DND-41 (cell line): Measurements from ENCODE around the gene KIRREL3.

Experiments
- ATAC-seq: fragments of 200-7000 bp; cut with Tn5 transposase; 3 replicates; pipeline ENCODE4 v1.9.1; 2021; ENCODE audit warnings: low read depth; ENCODE audit not compliant: insufficient read depth
- DNase-seq: peaks from one replicate; pipeline ENCODE4 v3.0.0-alpha.2; 2020
- H2AFZ ChIP-seq: 2 replicates; pipeline ENCODE4 v1.6.0; 2012; ENCODE audit warnings: low read depth, low read length
- H3K27ac ChIP-seq: 2 replicates; pipeline ENCODE4 v1.5.1; 2012; ENCODE audit warnings: low read length, inconsistent platforms
- H3K27me3 ChIP-seq: fragments of 200-600 bp; sonication (generic); 2 replicates; pipeline ENCODE4 v1.6.0; 2012; ENCODE audit warnings: low read length, mild to moderate bottlenecking, inconsistent platforms; ENCODE audit not compliant: insufficient read depth, poor library complexity
- H3K36me3 ChIP-seq: 2 replicates; pipeline ENCODE4 v1.5.1; 2012; ENCODE audit warnings: low read length, inconsistent platforms; ENCODE audit not compliant: insufficient read depth
- H3K4me1 ChIP-seq: 2 replicates; pipeline ENCODE4 v1.5.1; 2012; ENCODE audit warnings: mild to moderate bottlenecking, low read length; ENCODE audit not compliant: insufficient read depth
- H3K4me2 ChIP-seq: 2 replicates; pipeline ENCODE4 v1.6.0; 2012; ENCODE audit warnings: mild to moderate bottlenecking, moderate library complexity, low read length, inconsistent platforms; ENCODE audit not compliant: insufficient read depth
- H3K4me3 ChIP-seq, 2 experiments: fragments of 200-600 bp in 1 of 2; shearing (Covaris generic) in 1 of 2; 2 replicates each; pipeline ENCODE4 v1.5.1; 2012 to 2016; ENCODE audit warnings: inconsistent platforms in 2 of 2, low read length in 2 of 2, mild to moderate bottlenecking in 2 of 2, low read depth in 1 of 2, moderate library complexity in 1 of 2
- H3K79me2 ChIP-seq: 2 replicates; pipeline ENCODE4 v1.6.0; 2012; ENCODE audit warnings: low read length, inconsistent platforms; ENCODE audit not compliant: insufficient read depth
- H3K9ac ChIP-seq: 2 replicates; pipeline ENCODE4 v1.6.0; 2012; ENCODE audit warnings: low read depth, mild to moderate bottlenecking, inconsistent platforms, low read length, moderate library complexity
- H3K9me3 ChIP-seq: 2 replicates; pipeline ENCODE4 v1.5.1; 2012; ENCODE audit warnings: low read length, moderate library complexity, mild to moderate bottlenecking, inconsistent platforms; ENCODE audit not compliant: insufficient read depth, severe bottlenecking
- H4K20me1 ChIP-seq: 2 replicates; pipeline ENCODE4 v1.6.0; 2012; ENCODE audit warnings: low read length; ENCODE audit not compliant: insufficient read depth
- EZH2 ChIP-seq: IDR thresholded peaks from 3 replicates; pipeline ENCODE4 v1.6.1; 2012; ENCODE audit warnings: borderline replicate concordance, low read depth, mild to moderate bottlenecking, moderate library complexity, low read length, inconsistent platforms; ENCODE audit not compliant: severe bottlenecking
- TF ChIP-seq, protein P1 (sequence below): IDR thresholded peaks from 2 replicates; pipeline ENCODE4 v1.5.1; 2012; ENCODE audit warnings: borderline replicate concordance, low read length, moderate library complexity, mild to moderate bottlenecking; ENCODE audit not compliant: poor library complexity, severe bottlenecking; ENCODE audit errors: extremely low read depth

The KIRREL3 gene

DNA sequence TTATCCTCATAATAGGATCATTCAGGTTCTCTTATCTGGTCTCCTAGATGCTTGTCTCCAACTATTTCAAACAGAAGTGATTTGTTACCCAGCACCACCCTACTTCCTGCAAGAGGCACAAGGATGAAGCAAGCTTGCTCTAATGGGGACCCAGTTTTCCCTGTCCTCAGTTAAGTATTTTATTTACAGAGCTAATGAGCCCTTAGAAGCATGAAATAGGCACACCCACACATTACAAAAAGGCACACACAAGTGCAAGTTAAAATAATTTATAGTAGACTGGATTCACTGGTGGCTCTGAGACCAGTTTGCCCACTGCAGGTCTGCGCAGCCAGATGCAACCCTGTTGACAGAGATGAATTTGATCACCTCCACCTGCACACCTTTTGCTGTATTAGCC, 167.5 kb downstream of the KIRREL3 start:
- Histone ChIP-seq H4K20me1 (no peaks in the 10 kb centered on the region), H3K4me2 (no peak overlapping the region), H2AFZ (no peak overlapping the region), H3K27me3 (peaks cover 29% of the 10 kb centered on the region), H3K9ac (no peak overlapping the region), H3K27ac (no peak overlapping the region), H3K36me3 (no peaks in the 10 kb centered on the region), H3K4me1 (no peaks in the 10 kb centered on the region), H3K9me3 (no peaks in the 10 kb centered on the region), H3K79me2 (no peaks in the 10 kb centered on the region), H3K4me3 (no peak overlapping the region)
- TF ChIP-seq, protein P1, sequence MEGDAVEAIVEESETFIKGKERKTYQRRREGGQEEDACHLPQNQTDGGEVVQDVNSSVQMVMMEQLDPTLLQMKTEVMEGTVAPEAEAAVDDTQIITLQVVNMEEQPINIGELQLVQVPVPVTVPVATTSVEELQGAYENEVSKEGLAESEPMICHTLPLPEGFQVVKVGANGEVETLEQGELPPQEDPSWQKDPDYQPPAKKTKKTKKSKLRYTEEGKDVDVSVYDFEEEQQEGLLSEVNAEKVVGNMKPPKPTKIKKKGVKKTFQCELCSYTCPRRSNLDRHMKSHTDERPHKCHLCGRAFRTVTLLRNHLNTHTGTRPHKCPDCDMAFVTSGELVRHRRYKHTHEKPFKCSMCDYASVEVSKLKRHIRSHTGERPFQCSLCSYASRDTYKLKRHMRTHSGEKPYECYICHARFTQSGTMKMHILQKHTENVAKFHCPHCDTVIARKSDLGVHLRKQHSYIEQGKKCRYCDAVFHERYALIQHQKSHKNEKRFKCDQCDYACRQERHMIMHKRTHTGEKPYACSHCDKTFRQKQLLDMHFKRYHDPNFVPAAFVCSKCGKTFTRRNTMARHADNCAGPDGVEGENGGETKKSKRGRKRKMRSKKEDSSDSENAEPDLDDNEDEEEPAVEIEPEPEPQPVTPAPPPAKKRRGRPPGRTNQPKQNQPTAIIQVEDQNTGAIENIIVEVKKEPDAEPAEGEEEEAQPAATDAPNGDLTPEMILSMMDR = no peak
- TF ChIP-seq EZH2 = no peak
- no peak for ATAC-seq
- DNase-seq = no peak

DNA sequence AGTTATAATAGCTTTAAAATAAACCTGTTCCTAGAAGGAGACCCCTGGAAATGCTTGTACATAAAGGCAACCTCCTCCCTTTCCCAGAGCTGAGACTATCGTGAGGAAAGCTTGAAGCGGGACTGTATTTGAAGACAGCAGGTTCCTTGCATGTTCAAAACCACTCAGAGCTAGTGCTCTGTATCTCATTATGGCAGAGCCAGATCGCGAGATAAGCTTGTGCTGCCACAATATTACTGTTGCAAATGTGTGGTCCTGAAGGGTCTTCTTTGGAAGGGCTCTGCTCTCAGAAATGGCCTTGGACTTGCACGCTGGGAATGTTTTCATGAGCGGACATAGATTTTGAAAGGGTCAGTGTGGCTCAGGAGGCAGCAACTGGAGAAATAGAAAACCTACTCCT, 168.2 kb downstream of the KIRREL3 start:
- no peaks in the 10 kb centered on the region for H3K9me3 ChIP-seq
- H3K27me3 ChIP-seq = peaks cover 26% of the 10 kb centered on the region
- DNase-seq (no peak), ATAC-seq (no peak)
- no peaks in the 10 kb centered on the region for H3K36me3 ChIP-seq
- no peaks in the 10 kb centered on the region for H3K79me2 ChIP-seq
- no peak overlapping the region for H3K4me3 ChIP-seq
- H3K4me2 ChIP-seq = no peak overlapping the region
- H2AFZ ChIP-seq = no peak overlapping the region
- H3K4me1 ChIP-seq = no peaks in the 10 kb centered on the region
- no peak for TF ChIP-seq EZH2
- TF ChIP-seq, protein P1 = no peak
- H3K9ac ChIP-seq = no peak overlapping the region
- no peak overlapping the region for H3K27ac ChIP-seq
- no peaks in the 10 kb centered on the region for H4K20me1 ChIP-seq

DNA sequence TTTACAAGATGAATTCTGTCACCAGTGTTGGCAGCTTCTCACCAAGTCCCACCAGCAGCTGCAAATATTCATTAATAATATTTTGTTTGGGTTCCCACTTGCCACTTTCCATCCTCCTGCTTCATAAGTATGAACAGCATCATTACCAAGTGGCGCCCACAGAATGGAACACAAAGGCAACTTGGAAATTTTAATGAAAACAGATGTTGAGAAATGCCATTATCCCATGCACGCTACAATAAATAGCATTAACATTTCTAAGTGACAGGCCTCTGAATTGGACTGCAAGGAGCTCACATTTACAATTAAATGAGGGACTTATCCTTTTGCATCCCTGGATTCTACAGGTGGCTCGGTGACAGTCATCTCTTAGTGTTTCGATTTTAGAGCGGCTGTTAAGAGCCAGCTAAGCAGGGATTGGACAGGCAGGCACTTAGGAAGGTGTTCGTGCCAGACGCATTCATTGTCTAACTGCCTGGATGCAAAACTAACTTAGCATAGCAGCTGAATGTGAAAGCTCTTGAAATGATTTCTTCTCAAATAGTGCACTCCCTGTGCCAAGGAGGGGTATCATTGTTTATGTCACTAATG, 170.3 kb downstream of the KIRREL3 start:
- no peak overlapping the region for H2AFZ ChIP-seq
- H3K4me3 ChIP-seq = no peak overlapping the region
- H4K20me1 ChIP-seq = no peaks in the 10 kb centered on the region
- no peak overlapping the region for H3K9ac ChIP-seq
- no peak for TF ChIP-seq EZH2
- TF ChIP-seq, protein P1 = no peak
- peaks cover 20% of the 10 kb centered on the region for H3K27me3 ChIP-seq
- H3K36me3 ChIP-seq = no peaks in the 10 kb centered on the region
- no peaks in the 10 kb centered on the region for H3K9me3 ChIP-seq
- no peaks in the 10 kb centered on the region for H3K79me2 ChIP-seq
- ATAC-seq = no peak
- H3K4me2 ChIP-seq = no peak overlapping the region
- no peak for DNase-seq
- H3K4me1 ChIP-seq = no peaks in the 10 kb centered on the region
- no peak overlapping the region for H3K27ac ChIP-seq
